HepG2 (cell line): ENCODE measurements around the gene FSIP1. TPM values are rescaled to one million over a fixed set of nuclear protein-coding genes. Genes with fewer than 3 reads are reported as not detected.

Experiments used
- ATAC-seq: fragments of 200-7000 bp; cut with Tn5 transposase; 3 replicates; pipeline ENCODE4 v1.9.1; 2020; ENCODE audit warnings: mild to moderate bottlenecking, moderate library complexity
- BruUV-seq: library from RNA; stranded (reverse); fragments of 400-500 nt; replicated peaks from 2 replicates; lab custom pipeline; 2021; lab: Mats Ljungman, UMichigan
- CTCF ChIA-PET: fragments of 300-600 bp; formaldehyde crosslinking; extraction: SDS; loops from one replicate; lab custom pipeline; 2021; ENCODE audit warnings: low total read pairs, inconsistent platforms, low intra/inter-chr PET ratio; lab: Yijun Ruan, JAX
- POLR2A ChIA-PET: fragments of 350-600 bp; sonication (Branson Sonifier 250); formaldehyde crosslinking; loops from one replicate; lab custom pipeline; 2020; ENCODE audit warnings: antibody characterized with exemption, inconsistent platforms; lab: Yijun Ruan, JAX
- DNase-seq: peaks from one replicate; pipeline ENCODE4 v3.0.0-alpha.2; 2015; ENCODE audit warnings: low spot score
- FAIRE-seq: peaks from 3 replicates; lab custom pipeline; 2011; peaks lifted over from hg19 to GRCh38; lab: Jason Lieb, UNC
- H2AFZ ChIP-seq: one replicate; pipeline ENCODE4 v1.6.1; 2011; ENCODE audit warnings: low read length, inconsistent platforms
- H3K27ac ChIP-seq: fragments of 300-600 bp; 3 replicates; pipeline ENCODE4 v1.8.0; 2011; ENCODE audit warnings: mixed run types, mild to moderate bottlenecking, mixed read lengths, low read length, inconsistent platforms; ENCODE audit not compliant: insufficient read depth; ENCODE audit errors: extremely low read length
- H3K27me3 ChIP-seq, 2 experiments: fragments of 200-600 bp in 1 of 2; 2 replicates in 1 of 2; 3 replicates in 1 of 2; pipeline versions ENCODE4 v1.6.0 to v1.8.0; 2011; ENCODE audit warnings: low read length in 2 of 2, mild to moderate bottlenecking in 2 of 2, moderate library complexity in 2 of 2, inconsistent platforms in 1 of 2; ENCODE audit not compliant: insufficient read depth in 2 of 2, control insufficient read depth in 1 of 2
- H3K36me3 ChIP-seq, 2 experiments: fragments of 200-600 bp in 1 of 2; replicated peaks in 1 of 2; 2 replicates in 1 of 2; 3 replicates in 1 of 2; pipeline versions ENCODE4 v1.5.1 to v1.8.0; 2011; ENCODE audit warnings: low read length in 2 of 2, inconsistent platforms in 1 of 2; ENCODE audit not compliant: insufficient read depth in 2 of 2, control insufficient read depth in 1 of 2
- H3K4me1 ChIP-seq: 2 replicates; pipeline ENCODE4 v1.5.1; 2012; ENCODE audit warnings: low read length, inconsistent platforms; ENCODE audit not compliant: insufficient read depth
- H3K4me2 ChIP-seq: 2 replicates; pipeline ENCODE4 v1.6.0; 2011; ENCODE audit warnings: low read depth, low read length, inconsistent platforms
- H3K4me3 ChIP-seq, 3 experiments: fragments of 200-600 bp in 1 of 3; sonication (generic), shearing (Covaris generic) in 1 of 3; replicated peaks in 1 of 3; 2 replicates each; pipeline ENCODE4 v1.5.1; 2011 to 2016; ENCODE audit warnings: low read length in 3 of 3, inconsistent platforms in 2 of 3, low read depth in 2 of 3, mild to moderate bottlenecking in 2 of 3, control low read depth in 1 of 3, mixed read lengths in 1 of 3; ENCODE audit not compliant: insufficient read depth in 1 of 3
- H3K79me2 ChIP-seq: one replicate; pipeline ENCODE4 v1.6.1; 2011; ENCODE audit warnings: low read length, inconsistent platforms; ENCODE audit not compliant: insufficient read depth
- H3K9ac ChIP-seq: 2 replicates; pipeline ENCODE4 v1.6.0; 2011; ENCODE audit warnings: mild to moderate bottlenecking, low read depth, low read length, inconsistent platforms; ENCODE audit not compliant: insufficient read depth
- H3K9me3 ChIP-seq: 2 replicates; pipeline ENCODE4 v1.5.1; 2012; ENCODE audit warnings: mild to moderate bottlenecking, low read length
- H4K20me1 ChIP-seq: 2 replicates; pipeline ENCODE4 v1.6.0; 2011; ENCODE audit warnings: inconsistent platforms, mild to moderate bottlenecking, low read length, moderate library complexity; ENCODE audit not compliant: insufficient read depth
- AHR ChIP-seq: IDR thresholded peaks from 2 replicates; pipeline ENCODE4 v1.6.1; 2018; ENCODE audit warnings: missing genetic modification reagents, missing compliant biosample characterization
- MZF1 ChIP-seq: sonication (generic); formaldehyde crosslinking; IDR thresholded peaks from 2 replicates; pipeline ENCODE4 v1.8.1; 2023; ENCODE audit warnings: mild to moderate bottlenecking, missing genetic modification reagents, borderline replicate concordance
- SMC3 ChIP-seq: IDR thresholded peaks from 2 replicates; pipeline ENCODE4 v1.6.1; 2011; ENCODE audit warnings: low read length, improper control_type of control experiment
- ZNF3 ChIP-seq: IDR thresholded peaks from 2 replicates; pipeline ENCODE4 v1.7.0; 2017; ENCODE audit warnings: inconsistent platforms
- ZNF619 ChIP-seq: sonication (generic); formaldehyde crosslinking; IDR thresholded peaks from 2 replicates; pipeline ENCODE4 v1.4.0; 2020; ENCODE audit warnings: mild to moderate bottlenecking, missing genetic modification reagents
- ZNF839 ChIP-seq: sonication (generic); formaldehyde crosslinking; IDR thresholded peaks from 2 replicates; pipeline ENCODE4 v1.4.0; 2020; ENCODE audit warnings: missing genetic modification reagents, mild to moderate bottlenecking, borderline replicate concordance
- WGBS: methylation state at CpG from one replicate; pipeline ENCODE4 v1.1.6; 2017; ENCODE audit warnings: low lambda C conversion rate; 5-methylcytosine and 5-hydroxymethylcytosine counted together
- in situ Hi-C: cut with HindIII; loops from 2 replicates; pipeline ENCODE4 v1.10.0; 2017; ENCODE audit warnings: low pct_unique_long_range_greater_than_20kb; ENCODE audit not compliant: extremely low pct_ligation_motif_present
- intact Hi-C: fragments of 100-400 bp; cut with micrococcal nuclease; formaldehyde crosslinking; loops from one replicate; pipeline ENCODE4 v1.10.0; 2022; ENCODE audit not compliant: unreplicated experiment
- polyA plus RNA-seq, 8 experiments: library from polyadenylated mRNA; depleted of rRNA in 3 of 8; stranded (reverse) in 7 of 8; unstranded in 1 of 8; fragments of >200 nt; fragmentation: Illumina TruSeq in 4 of 8; extraction: Trizol in 4 of 8; gene quantifications; 2 replicates each; pipeline versions ENCODE4 v1.2.1 to v1.2.3, GENCODE V29; 2011 to 2016; ENCODE audit warnings: low read depth in 4 of 8, missing spikeins in 1 of 8, mixed read lengths in 1 of 8; ENCODE audit not compliant: insufficient read depth in 1 of 8
- total RNA-seq, 5 experiments: library from RNA; depleted of rRNA; stranded (reverse); fragments of >200 nt; fragmentation: Illumina TruSeq; extraction: Trizol; gene quantifications; 2 replicates each; pipeline ENCODE4 v1.2.3, GENCODE V29; 2016; ENCODE audit warnings: low read depth in 1 of 5
- TF ChIP-seq, protein P1 (sequence below): sonication (generic); formaldehyde crosslinking; IDR thresholded peaks from 2 replicates; pipeline ENCODE4 v1.4.0; 2020; ENCODE audit warnings: missing genetic modification reagents, borderline replicate concordance

FSIP1 gene
- total and polyA plus RNA-seq, 2 of the 13 experiments (the other 11 are each of a cell fraction or from before 2014, with no cell fraction given), result 0.18 TPM; not detected in 1

- DNase-seq, result no peak
- no peak for TF ChIP-seq ZNF839 (CRISPR knock-in tag)
- no peak for TF ChIP-seq MZF1 (CRISPR knock-in tag)
- TF ChIP-seq, protein P1, sequence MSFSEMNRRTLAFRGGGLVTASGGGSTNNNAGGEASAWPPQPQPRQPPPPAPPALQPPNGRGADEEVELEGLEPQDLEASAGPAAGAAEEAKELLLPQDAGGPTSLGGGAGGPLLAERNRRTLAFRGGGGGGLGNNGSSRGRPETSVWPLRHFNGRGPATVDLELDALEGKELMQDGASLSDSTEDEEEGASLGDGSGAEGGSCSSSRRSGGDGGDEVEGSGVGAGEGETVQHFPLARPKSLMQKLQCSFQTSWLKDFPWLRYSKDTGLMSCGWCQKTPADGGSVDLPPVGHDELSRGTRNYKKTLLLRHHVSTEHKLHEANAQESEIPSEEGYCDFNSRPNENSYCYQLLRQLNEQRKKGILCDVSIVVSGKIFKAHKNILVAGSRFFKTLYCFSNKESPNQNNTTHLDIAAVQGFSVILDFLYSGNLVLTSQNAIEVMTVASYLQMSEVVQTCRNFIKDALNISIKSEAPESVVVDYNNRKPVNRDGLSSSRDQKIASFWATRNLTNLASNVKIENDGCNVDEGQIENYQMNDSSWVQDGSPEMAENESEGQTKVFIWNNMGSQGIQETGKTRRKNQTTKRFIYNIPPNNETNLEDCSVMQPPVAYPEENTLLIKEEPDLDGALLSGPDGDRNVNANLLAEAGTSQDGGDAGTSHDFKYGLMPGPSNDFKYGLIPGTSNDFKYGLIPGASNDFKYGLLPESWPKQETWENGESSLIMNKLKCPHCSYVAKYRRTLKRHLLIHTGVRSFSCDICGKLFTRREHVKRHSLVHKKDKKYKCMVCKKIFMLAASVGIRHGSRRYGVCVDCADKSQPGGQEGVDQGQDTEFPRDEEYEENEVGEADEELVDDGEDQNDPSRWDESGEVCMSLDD (CRISPR knock-in tag), result no peak
- TF ChIP-seq AHR, result no peak
- TF ChIP-seq SMC3, result no peak
- TF ChIP-seq ZNF619 (CRISPR knock-in tag), result no peak
- TF ChIP-seq ZNF3 (CRISPR knock-in tag), result no peak
- TF ChIP-seq, all 625 proteins: peak for 0
- Histone ChIP-seq H3K27ac (no peak overlapping the region), H3K27me3 (no peaks in the 10 kb centered on the region), H3K4me3 (no peak overlapping the region), H4K20me1 (no peaks in the 10 kb centered on the region; the same call in 1 of the 2 replicates), H3K9me3 (no peaks in the 10 kb centered on the region), H3K36me3 (peaks cover 40 to 64% of the 10 kb centered on the region in 2 experiments), H3K4me2 (no peak overlapping the region), H3K4me1 (no peaks in the 10 kb centered on the region), H2AFZ (no peak overlapping the region), H3K79me2 (no peaks in the 10 kb centered on the region), H3K9ac (no peak overlapping the region)
- CTCF ChIA-PET, result no interaction called here
- FAIRE-seq (no peak), ATAC-seq (no peak; the same call in 2 of the 3 replicates)
- no TSS peak for BruUV-seq
- in situ Hi-C loops, result no loop called here
- intact Hi-C loops, result no loop called here
- POLR2A ChIA-PET, result no interaction called here
- 98% methylated on average over 7 of the region's 7 CpGs for WGBS
Observed at GRCh38 chr15:39593656-39594445, 188.8 kb downstream of the FSIP1 start.
